GM21576 (cell line): ENCODE results near the gene CROCC2.

Experiments
- ATAC-seq: cut with Tn5 transposase; IDR thresholded peaks from one replicate; pipeline ENCODE4 v1.9.1; 2021; ENCODE audit warnings: mild to moderate bottlenecking, moderate library complexity; ENCODE audit not compliant: unreplicated experiment

The CROCC2 gene

DNA sequence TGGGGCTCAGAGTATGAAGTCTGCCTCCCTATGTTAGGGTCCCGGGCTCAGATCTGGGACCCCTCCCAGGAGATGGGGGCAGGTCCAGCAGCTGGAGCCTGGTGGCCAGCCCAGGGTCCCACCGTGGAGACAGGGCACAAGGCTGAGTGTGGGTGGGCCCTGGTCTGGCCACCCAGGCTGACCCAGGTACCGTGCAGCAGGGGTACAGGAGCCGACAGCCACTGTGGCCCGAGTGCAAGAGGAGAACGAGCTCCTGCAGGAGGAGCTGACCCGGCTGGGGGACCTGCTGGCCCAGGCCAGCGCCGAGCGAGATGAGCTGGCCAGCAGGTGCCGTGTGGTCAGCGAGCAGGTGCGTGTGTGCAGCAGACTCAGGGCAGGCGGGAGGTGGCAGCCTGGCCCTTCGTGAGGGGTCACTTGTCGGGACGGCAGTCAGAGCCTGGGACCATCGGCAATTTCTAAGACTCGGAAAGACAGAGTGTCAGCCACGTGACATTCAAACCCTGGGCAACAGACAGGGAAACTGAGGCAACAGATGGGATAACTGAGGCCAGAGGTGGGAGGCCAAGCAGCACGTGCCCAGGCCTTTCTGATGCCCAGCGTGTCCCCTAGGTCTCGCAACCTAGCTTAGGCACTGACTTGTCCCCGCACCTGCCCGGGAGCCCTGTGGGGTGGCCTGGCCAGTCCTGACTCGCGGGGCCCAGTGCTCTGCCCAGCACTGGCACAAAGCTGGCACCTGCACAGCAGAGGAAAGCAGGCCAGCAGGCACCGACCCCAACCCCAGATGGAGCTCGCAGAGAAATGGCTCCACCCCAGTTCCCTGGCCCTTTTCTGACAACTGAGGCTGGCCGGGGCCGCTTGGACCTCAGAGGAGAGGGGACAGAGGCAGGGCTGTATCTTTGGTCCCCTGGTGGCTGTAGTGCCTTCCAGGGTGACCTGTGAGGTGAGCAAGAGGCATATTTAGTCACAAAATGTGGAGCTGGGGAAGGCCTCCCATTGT, 13.9 kb downstream of the CROCC2 start:
- no peak for ATAC-seq

DNA sequence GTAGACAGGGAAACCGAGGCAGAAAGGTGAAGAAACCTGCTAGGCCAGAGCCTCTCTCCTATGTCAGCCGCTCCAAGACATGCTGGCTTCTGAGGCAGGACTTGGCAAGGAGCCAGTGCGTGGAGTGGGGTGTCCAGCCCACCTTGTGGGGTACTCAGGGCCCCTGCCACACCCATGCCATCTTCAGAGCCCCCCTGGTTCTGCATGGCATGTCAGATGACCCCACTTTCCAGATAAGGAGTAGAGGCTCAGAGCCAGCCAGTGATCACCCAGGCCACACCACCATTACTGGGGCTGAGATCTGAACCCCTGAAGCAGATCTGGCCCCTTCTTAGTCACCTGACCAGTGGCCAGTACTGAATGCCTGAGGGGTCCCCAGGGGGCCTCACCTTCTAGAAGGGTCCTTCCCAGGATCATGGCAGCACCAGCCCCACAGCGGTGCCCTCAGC, 14.7 kb downstream of the CROCC2 start:
- no peak for ATAC-seq

DNA sequence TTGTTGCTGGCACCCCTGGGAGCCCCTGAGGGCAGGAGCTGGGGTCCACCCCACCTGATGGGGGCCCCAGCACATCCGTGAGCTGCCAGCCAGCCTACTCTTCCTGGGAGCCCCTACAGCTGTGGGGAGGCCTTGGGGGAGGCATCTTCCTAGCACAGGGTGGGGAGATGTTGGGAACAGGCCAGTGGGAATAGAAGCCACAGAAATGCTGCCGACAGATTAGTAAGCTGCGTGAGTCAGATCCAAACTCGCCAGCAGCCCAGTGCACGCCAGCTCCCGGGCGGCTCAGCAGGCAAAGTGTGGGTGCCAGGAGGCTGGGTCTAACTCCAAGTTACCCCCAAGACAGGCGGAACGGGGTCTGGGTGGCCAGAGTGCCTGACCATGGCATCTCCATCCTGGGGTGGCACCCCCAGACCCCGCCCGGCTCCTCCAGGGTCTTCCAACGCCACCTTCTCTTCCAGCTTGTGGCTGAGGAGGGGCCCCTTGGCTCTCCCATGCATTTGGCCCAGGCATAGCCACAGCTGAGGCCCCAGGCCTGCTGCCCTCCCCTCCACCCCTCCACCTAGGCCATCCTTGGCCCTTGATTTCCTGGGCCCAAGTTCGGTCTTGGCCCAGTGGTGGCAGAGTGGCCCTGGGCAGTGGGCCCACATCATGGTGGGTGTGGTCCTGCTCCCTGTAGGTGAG, 15.3 kb downstream of the CROCC2 start:
- no peak for ATAC-seq

GRCh38 chr2:240921995-240922244, 15.8 kb downstream of the CROCC2 start:
- no peak for ATAC-seq

- ATAC-seq = no peak
Measured at GRCh38 chr2:240922245-240922981, 16.3 kb downstream of the CROCC2 start.

- no peak for ATAC-seq
Measured at GRCh38 chr2:240922982-240923537, 16.9 kb downstream of the CROCC2 start.

- no peak for ATAC-seq
Measured at GRCh38 chr2:240925191-240925567, 19.0 kb downstream of the CROCC2 start.

DNA sequence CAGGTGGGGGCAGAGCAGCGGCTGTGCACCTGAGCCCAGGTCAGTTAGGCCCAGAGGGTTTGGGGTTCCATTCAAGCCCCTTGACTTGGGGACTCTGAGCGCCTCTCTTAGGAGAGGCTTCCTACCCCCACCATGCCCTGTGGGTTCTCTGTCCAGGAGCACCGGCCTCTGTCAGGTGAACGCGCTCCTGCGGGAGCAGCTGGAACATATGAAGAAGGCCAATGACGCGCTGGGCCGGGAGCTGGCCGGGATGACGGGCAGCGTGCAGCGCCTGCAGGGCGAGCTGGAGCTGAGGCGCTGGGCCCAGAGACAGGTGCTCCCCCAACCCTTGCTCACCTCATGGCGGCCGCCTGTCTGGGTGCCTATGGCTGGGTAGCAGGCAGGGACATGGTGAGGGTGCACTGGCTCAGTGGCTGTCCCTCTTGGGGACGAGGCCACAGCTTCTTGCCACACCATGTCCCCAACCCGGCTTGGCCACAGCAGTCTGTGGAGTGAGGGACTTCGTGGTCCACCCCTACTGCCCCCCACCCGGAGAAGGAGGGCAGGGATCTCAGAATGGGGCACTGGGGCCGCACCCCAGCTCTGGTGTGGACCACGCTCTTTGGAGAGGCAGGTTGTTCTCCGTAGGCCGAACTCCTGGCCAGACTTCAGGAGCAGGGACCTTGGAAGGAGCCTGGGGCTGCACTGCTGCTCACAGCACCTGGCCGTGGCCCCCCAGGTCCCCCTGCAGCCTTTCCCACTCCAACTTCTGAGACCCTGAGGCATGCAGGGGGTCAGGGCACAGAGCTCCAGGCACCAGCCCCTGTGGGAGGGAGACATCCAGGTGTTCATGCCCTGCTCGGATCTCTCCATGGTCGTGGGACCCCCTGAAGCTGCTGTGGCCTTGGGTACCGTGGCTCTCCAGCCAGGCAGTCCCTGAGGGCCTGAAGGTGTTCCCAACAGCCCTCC, 19.7 kb downstream of the CROCC2 start:
- ATAC-seq = no peak

DNA sequence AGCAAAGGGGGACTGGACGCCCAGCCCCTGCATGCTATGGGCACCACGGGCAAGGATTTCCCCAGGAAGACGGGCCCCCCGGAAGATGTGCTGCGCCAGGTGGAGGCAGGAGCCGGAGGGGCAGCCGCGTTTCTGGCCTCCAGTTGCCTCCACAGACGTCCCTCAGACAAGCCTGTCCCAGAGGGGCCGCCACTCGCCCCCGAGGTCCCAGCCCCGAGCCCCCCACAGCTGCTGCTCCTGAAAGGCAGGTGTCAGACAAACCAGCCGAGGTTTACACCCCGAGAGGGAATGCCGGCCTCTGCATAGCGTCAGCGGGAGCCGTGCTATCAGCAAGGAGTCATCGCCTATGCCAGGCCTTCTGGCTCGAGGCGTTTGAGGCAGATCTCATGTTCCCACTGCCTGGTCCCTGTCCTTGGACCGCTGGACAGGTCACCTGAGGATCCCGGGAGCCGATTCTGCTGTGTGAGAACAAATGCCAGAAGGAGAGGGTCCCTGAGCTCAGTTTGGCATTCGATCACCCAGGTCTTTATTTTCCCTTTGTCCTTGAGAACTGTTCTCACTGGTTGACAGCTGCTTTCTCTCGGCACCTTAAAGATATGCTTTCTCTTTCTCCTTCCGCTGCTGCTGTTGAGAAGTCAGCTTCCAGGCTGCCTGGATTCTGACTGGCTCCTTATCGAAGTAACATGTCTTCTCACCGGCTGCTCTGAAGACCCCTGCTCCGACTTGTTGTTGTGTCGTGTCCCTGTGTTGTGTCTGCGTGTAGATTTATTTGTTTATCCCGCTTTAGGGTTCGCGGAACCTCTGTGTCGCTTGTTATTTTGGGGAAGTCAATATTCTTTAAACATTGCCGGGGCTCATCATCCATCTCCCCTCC, 20.6 kb downstream of the CROCC2 start:
- ATAC-seq = no peak

GRCh38 chr2:240927390-240927781, 21.2 kb downstream of the CROCC2 start:
- ATAC-seq = no peak

GRCh38 chr2:240928476-240929363, 22.6 kb downstream of the CROCC2 start:
- no peak for ATAC-seq

GRCh38 chr2:240929364-240930095, 23.4 kb downstream of the CROCC2 start:
- no peak for ATAC-seq

DNA sequence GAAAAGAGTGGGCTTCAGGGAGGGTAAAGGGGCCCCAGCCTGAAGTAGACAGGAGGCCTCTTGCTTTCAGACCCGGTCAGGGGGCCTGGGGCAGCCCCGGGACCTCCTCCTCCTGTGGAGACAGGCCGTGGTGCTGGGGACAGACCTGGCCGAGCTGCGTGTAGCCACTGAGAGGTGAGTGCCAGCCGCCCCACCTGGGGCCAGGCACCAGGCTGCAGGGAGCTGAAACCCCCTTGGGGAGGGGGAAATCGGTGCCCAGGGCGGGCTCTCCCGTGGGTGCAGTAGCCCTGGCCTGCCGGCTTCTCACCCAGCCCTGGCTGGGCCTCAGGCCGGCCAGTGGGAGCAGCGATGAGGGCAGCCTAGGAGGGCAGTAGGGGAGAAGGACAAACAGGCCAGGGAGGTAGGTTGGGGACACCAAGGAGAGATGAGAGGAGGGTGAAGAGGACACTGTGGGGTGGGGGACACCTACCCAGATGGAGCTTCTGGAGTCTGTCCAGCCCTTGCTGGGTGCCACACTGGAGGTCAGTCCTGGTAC, 24.0 kb downstream of the CROCC2 start:
- no peak for ATAC-seq

- ATAC-seq = no peak
Measured at GRCh38 chr2:240930631-240931318, 24.6 kb downstream of the CROCC2 start.

GRCh38 chr2:240931319-240931949, 25.3 kb downstream of the CROCC2 start:
- no peak for ATAC-seq

DNA sequence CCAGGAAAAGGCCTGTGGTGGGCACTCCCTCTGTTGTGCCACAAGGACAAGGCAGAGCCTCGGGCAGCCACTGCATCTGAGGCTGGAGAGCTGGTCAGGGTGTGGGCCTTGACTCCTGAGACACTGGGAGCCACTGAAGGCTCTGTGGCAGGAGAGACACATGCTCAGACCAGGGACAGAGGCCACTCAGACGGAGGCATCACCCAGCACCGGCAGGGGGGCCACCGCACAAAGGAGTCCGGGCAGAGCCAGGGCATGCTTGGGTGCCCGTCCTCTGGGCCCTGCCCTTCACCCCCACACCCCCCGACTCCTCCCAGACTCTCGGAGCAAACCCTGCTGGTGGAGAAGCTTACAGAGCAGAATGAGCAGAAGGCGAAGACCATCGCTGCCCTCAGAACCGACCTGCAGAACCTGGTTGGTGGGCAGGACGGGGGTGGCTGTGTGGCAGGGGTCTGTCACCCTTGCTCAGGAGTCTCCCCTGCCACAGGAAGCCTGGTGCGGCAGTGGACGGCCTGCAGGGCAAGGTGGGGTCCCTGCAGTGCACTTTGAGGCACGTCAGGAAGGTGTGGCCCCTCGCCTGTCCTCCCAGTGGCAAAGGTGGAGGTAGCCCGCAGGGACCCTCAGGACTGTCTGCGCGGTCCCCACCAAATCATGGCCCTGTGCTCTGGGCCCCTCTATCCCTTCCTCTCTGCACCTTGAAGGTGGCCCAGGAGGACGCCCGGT, 26.0 kb downstream of the CROCC2 start:
- no peak for ATAC-seq
